ENCODE results near the gene URAD.

DNA sequence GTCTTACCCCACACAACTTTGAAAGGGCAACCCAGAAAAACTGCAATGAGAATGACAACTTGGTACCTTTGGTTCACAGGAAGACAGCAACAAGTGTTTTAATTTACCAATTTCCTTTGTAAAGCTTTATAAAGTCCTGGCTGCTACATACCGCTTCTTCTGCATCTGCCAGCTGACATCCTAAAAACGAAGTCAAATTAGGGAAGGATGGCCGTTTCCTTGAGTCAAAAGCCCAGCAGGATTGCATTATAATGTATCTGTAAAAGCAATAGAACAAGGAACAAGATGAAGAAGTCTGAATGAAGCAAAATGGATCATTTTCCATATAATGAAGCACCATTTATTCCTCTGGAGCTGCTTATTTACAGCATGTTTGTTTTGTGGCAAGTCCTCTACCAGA lies 25.8 kb upstream of the URAD start:
- TF ChIP-seq POLR2AphosphoS5 (IDR thresholded peaks at IDR 0.05) (no peak), POLR2A (IDR thresholded peaks at IDR 0.05) (no peak), EP300 (IDR thresholded peaks at IDR 0.05; ENCODE audit: low read depth) (no peak)
- TF ChIP-seq, protein P1, sequence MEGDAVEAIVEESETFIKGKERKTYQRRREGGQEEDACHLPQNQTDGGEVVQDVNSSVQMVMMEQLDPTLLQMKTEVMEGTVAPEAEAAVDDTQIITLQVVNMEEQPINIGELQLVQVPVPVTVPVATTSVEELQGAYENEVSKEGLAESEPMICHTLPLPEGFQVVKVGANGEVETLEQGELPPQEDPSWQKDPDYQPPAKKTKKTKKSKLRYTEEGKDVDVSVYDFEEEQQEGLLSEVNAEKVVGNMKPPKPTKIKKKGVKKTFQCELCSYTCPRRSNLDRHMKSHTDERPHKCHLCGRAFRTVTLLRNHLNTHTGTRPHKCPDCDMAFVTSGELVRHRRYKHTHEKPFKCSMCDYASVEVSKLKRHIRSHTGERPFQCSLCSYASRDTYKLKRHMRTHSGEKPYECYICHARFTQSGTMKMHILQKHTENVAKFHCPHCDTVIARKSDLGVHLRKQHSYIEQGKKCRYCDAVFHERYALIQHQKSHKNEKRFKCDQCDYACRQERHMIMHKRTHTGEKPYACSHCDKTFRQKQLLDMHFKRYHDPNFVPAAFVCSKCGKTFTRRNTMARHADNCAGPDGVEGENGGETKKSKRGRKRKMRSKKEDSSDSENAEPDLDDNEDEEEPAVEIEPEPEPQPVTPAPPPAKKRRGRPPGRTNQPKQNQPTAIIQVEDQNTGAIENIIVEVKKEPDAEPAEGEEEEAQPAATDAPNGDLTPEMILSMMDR (IDR thresholded peaks at IDR 0.05), result no peak

Measured in transverse colon (tissue), 4 donors.